Activated CD8-positive, alpha-beta memory T cell treated with anti-CD3 and anti-CD28 coated beads for 4 hours (primary cell): ENCODE measurements around the gene PTPRO.

ENCODE experiments used
- DNase-seq, 2 donors: peaks; one replicate each; pipeline ENCODE4 v3.0.0-alpha.2; 2020; ENCODE audit warnings: low read depth in 2 of 2

The PTPRO gene

DNA sequence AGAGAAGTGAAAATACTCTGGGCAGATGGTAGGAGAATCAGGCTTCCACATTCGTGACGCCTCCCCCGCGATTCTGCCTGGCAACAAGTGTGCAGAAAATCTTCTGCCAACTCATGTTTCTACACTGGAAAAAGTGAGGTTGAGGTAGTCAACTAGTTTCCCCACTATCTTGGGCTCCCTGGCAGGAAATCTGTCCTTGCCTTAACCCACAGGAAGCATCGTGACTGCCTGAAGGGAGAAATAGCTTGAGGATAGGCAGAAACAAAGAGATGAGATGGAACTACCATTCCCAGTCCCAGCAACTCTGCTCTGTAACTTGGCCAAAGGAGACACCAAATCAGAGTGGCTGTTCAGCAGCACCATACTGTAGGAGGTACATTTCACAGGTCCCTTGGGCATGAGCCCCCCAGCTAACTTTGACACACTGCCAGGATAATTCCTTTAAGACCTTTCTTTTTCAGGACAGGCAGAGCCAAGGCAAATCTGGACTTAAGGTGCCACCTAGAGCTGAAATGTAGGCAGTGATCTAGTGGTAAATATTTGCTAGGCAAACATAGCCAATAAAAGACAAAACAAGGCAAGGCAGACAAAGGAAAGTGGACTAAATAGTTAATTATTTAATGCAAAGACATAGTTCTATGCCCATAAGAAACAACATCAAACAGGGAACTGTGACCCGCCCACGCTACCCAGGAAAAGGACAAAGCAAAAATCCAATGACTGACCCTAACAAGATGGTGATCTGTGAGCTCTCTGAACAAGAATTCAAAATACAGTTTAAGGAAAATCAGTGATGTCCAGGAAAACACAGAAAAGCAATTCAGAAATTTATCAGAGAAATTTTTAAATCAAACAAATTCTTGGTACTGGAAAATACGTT, 205.1 kb downstream of the PTPRO start:
- no peak for DNase-seq

DNA sequence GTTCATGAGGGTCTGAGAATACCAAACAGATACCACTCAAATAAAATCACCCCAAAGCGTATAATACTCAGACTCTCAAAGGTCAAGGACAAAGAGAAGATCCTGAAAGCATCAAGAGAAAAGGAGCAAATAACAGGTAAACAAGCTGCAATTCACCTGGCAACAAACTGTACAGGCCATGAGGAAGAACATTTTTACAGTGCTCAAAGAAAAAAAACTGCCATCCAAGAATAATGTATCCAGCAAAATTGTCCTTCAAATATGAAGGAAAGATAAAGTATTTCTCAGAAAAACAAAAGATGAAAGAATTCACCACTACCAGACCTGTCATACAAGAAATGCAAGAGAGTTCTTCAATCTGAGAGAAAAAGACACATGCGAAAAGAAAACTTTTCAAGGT, 206.4 kb downstream of the PTPRO start:
- no peak for DNase-seq

GRCh38 chr12:15530361-15530760, 208.1 kb downstream of the PTPRO start:
- DNase-seq: no peak

- no peak for DNase-seq
These were observed 210.2 kb downstream of the PTPRO start for GRCh38 chr12:15532364-15532977.

- no peak for DNase-seq
These were observed 212.0 kb downstream of the PTPRO start for GRCh38 chr12:15534322-15534721.

- DNase-seq: no peak
These were observed 212.6 kb downstream of the PTPRO start for GRCh38 chr12:15534874-15535273.

GRCh38 chr12:15535352-15535781, 213.1 kb downstream of the PTPRO start:
- DNase-seq: no peak

DNA sequence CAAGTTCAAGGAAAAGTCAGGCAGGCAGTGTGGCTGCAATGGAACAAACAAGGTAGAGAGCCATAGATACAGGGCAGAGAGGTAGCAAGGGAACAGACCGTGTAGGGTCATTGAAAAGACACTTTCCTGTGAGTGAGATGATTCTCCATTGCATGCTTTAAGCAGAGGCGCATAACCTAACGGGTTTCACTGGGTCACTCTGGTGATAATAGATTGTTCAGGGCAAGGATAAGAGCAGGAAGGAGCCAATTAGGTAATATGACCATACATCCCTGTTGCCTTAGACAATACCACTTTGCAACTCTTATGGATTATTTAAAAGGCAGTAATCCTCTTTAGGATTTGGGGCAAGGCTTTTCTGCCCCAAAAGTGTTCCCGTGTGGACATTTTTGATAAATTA, 214.1 kb downstream of the PTPRO start:
- DNase-seq: no peak

GRCh38 chr12:15538881-15539280, 216.6 kb downstream of the PTPRO start:
- DNase-seq: no peak

DNA sequence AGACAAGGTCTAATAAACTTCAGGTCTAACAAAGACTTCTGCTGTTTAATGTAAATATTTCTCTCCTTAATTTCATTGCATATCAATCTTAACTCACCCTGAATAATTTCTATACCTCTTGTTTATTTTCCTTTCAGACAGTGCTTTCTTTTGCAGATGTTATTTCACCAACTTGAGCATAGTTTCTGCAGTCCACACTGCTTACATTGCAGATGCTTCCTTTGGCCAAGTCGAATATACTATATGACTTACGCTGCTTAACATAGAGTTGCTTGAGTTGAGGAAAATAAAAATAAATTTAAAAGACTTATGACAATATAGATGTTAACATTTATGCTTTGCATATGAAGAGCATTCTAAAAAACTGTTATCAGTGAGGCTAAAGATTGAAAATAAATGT, 217.7 kb downstream of the PTPRO start:
- DNase-seq: no peak

GRCh38 chr12:15540469-15540872, 218.2 kb downstream of the PTPRO start:
- DNase-seq: no peak

DNA sequence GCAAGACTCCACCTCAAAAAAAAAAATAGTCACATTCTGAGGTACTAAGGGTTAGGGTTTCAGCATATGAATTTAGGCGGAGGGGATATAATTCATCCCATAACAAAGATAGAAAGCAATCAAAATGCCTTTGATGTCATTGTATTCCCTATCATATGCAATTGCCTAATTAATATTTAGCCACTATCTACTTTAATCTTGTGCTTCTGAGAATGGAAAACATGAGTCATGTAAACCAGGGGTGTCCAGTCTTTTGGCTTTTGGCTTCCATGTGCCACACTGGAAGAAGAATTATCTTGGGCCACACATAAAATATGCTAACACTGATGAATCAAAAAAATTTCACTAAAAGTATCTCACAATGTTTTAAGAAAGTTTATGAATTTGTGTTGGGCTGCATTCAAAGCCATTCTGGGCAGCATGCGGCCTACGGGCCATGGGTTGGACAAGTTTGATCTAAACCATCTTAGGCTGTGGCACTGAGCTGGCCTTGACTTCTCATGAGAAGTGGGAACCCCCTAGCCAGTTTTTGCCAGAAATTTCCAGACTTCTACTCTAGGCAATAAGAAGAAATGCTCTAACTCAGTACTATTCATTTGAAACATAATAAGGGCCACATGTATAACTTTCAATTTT, 219.8 kb downstream of the PTPRO start:
- DNase-seq: no peak

DNA sequence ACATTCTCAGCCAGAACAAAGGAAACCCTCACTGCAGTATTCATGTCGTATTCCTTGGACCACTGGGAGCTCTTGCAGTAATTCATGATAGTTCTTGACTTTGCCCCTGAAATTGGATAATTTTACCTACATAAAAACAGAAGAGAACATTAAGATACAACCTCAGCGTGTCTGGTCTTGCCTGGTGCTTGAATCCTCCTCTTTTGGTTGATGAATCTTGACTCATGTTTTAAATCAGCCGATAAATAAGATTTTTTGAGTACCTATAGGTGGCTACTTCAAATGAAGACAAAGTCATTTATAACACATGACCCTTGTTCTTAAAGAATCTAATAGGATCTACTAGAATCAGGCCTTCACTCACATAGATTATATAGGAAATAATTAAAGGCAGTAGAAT, 221.0 kb downstream of the PTPRO start:
- DNase-seq: no peak

GRCh38 chr12:15544589-15544988, 222.3 kb downstream of the PTPRO start:
- no peak for DNase-seq

- DNase-seq: no peak
These were observed 223.0 kb downstream of the PTPRO start for GRCh38 chr12:15545334-15545733.

DNA sequence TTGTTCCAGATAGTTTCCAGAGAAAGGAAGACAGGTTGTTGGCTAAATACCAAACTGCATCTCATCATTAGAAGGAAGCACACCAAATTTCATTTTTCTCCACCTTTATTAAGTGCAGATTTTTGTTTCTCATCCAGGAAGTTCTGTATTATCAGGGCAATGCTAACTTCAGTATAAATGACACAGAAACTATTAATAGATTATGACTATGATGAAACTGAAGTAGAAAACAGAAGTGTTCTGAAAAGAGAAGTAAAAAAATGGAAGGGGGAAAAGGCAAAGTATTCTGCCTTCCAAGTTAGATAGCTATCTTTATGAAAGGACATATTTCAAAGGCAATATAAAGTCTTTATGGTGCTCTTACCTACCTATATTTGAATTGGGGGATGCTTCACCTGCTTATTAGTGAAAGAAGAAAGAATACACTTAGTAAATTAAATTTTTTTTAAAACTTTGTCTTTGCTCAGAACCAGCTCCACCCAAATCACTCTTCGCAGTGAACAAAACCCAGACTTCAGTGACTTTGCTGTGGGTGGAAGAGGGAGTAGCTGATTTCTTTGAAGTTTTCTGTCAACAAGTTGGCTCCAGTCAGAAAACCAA, 223.9 kb downstream of the PTPRO start:
- DNase-seq: no peak

- DNase-seq: no peak
These were observed 224.8 kb downstream of the PTPRO start for GRCh38 chr12:15547063-15547462.

- no peak for DNase-seq
These were observed 225.4 kb downstream of the PTPRO start for GRCh38 chr12:15547691-15548090.

GRCh38 chr12:15550793-15551192, 228.5 kb downstream of the PTPRO start:
- DNase-seq: no peak

DNA sequence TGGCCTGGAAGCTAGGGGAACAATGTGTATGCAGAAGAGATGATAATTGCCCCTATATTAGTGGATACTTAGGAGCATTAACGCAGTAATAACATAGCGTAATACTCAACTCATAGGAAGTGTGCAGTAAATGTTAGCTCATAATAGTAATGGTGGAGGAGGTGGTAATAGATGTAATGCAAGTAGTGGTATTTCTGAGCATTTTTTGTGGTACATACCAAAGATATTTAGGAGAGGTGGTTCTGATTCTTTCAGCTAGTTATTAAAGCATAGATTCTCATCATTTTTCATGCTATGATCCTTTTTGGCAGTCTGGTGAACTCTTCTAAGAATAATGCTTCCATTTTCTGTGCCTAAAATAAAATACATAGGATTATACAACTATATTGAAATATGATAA, 233.1 kb downstream of the PTPRO start:
- no peak for DNase-seq

DNA sequence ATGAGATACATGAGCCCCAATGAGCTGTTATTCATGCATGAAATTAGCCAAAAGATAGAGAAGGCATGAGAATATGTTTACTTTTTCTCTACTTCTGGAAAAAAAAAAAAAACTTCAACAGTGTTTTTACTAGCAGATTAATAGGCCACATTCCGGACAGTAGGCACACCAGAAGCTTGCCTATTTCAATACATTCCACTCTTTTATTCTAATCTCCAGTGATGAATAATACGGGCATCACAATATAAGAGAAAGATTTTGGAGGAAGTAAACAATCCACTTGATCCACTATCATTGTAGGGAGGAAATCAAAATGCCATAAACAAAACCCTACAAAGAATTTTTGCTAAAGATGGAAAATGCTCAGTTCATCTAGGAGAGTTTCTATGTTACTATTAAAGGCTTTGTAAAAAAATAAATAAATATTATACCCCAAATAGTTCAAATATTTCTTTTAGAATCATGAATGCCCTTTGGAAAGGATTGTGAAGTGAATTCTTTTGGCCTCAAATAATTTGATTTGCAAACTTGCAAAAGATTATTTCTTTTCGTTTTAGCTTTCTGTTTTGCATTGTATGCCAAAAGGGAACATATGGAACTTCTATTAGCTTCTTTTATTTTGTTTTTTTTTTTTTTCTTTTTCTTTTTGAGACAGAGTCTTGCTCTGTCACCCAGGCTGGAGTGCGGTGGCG, 234.2 kb downstream of the PTPRO start:
- no peak for DNase-seq
